Activated naive CD4-positive, alpha-beta T cell treated with anti-CD3 and anti-CD28 coated beads for 36 hours (primary cell): ENCODE measurements around the gene KISS1R. TPM values are rescaled to one million over a fixed set of nuclear protein-coding genes. Genes with fewer than 3 reads are reported as not detected.
"Not testable (repeated sequence)": the region's sequence is repeated elsewhere in the genome, so short reads cannot be mapped to it uniquely, and the experiment has no call there.

ENCODE experiments used
- CTCF ChIA-PET: fragments of 350-600 bp; sonication (Branson Sonifier 250); formaldehyde crosslinking; loops from one replicate; lab custom pipeline; 2021; ENCODE audit warnings: antibody characterized with exemption; lab: Charles Lee
- DNase-seq: peaks from one replicate; pipeline ENCODE4 v3.0.0-alpha.2; 2020
- H3K27ac Mint-ChIP-seq: one replicate; pipeline ENCODE4 v1.8.0; 2021; ENCODE audit warnings: mild to moderate bottlenecking, mixed read lengths
- H3K27me3 Mint-ChIP-seq: one replicate; pipeline ENCODE4 v1.8.0; 2021; ENCODE audit warnings: low read depth, mixed read lengths
- H3K36me3 Mint-ChIP-seq: one replicate; pipeline ENCODE4 v1.8.0; 2021; ENCODE audit warnings: low read depth, mixed read lengths
- H3K4me1 Mint-ChIP-seq: one replicate; pipeline ENCODE4 v1.8.0; 2021; ENCODE audit warnings: low read depth, mixed read lengths
- H3K4me3 Mint-ChIP-seq: one replicate; pipeline ENCODE4 v1.8.0; 2021; ENCODE audit warnings: mild to moderate bottlenecking, moderate library complexity, mixed read lengths
- H3K9me3 Mint-ChIP-seq: one replicate; pipeline ENCODE4 v1.8.0; 2021; ENCODE audit warnings: mixed read lengths
- intact Hi-C: fragments of 100-400 bp; cut with micrococcal nuclease; formaldehyde crosslinking; loops from one replicate; pipeline ENCODE4 v1.15.1; 2023
- total RNA-seq, 2 experiments: library from RNA; stranded (reverse); gene quantifications; one replicate each; pipeline ENCODE4 v1.2.3, GENCODE V29; 2021

Gene KISS1R
- total RNA-seq, 2 experiments from 2014 or later, result 5.3 to 6.6 TPM

- Mint-ChIP-seq H3K36me3 (peaks cover 13% of the 10 kb centered on the region), H3K9me3 (no peaks in the 10 kb centered on the region), H3K27me3 (no peaks in the 10 kb centered on the region), H3K4me3 (no peak overlapping the region), H3K4me1 (no peaks in the 10 kb centered on the region), H3K27ac (no peak overlapping the region)
- CTCF ChIA-PET, result no interaction called here
- no peak for DNase-seq
- intact Hi-C loops, result no loop called here
Measured at GRCh38 chr19:885536-886224, 31.5 kb upstream of the KISS1R start.

GRCh38 chr19:887072-887471, 30.1 kb upstream of the KISS1R start:
- no peak overlapping the region for H3K27ac Mint-ChIP-seq
- intact Hi-C loops, result no loop called here
- H3K4me3 Mint-ChIP-seq, result no peak overlapping the region
- peaks cover 11% of the 10 kb centered on the region for H3K36me3 Mint-ChIP-seq
- no peak for DNase-seq
- H3K4me1 Mint-ChIP-seq, result peaks cover 5% of the 10 kb centered on the region
- H3K27me3 Mint-ChIP-seq, result no peaks in the 10 kb centered on the region
- no peaks in the 10 kb centered on the region for H3K9me3 Mint-ChIP-seq
- CTCF ChIA-PET, result no interaction called here

- H3K4me1 Mint-ChIP-seq, result peaks cover 5% of the 10 kb centered on the region
- CTCF ChIA-PET, result no interaction called here
- H3K9me3 Mint-ChIP-seq, result no peaks in the 10 kb centered on the region
- intact Hi-C loops, result no loop called here
- no peak overlapping the region for H3K27ac Mint-ChIP-seq
- DNase-seq, result no peak
- H3K36me3 Mint-ChIP-seq, result peaks cover 7% of the 10 kb centered on the region
- no peak overlapping the region for H3K4me3 Mint-ChIP-seq
- no peaks in the 10 kb centered on the region for H3K27me3 Mint-ChIP-seq
Measured at GRCh38 chr19:887599-887998, 29.5 kb upstream of the KISS1R start.

- intact Hi-C loops, result no loop called here
- Mint-ChIP-seq H3K27me3 (no peaks in the 10 kb centered on the region), H3K4me3 (no peak overlapping the region), H3K4me1 (peaks cover 12% of the 10 kb centered on the region), H3K36me3 (peaks cover 8% of the 10 kb centered on the region), H3K27ac (no peak overlapping the region), H3K9me3 (no peaks in the 10 kb centered on the region)
- no peak for DNase-seq
- CTCF ChIA-PET, result no interaction called here
Measured at GRCh38 chr19:888581-889385, 28.4 kb upstream of the KISS1R start.

GRCh38 chr19:889662-890295, 27.4 kb upstream of the KISS1R start:
- no peaks in the 10 kb centered on the region for H3K27me3 Mint-ChIP-seq
- intact Hi-C loops, result no loop called here
- H3K27ac Mint-ChIP-seq, result no peak overlapping the region
- H3K36me3 Mint-ChIP-seq, result peaks cover 6% of the 10 kb centered on the region
- no peaks in the 10 kb centered on the region for H3K9me3 Mint-ChIP-seq
- CTCF ChIA-PET, result no interaction called here
- no peak for DNase-seq
- peaks cover 12% of the 10 kb centered on the region for H3K4me1 Mint-ChIP-seq
- H3K4me3 Mint-ChIP-seq, result no peak overlapping the region

GRCh38 chr19:890831-891230, 26.3 kb upstream of the KISS1R start:
- H3K36me3 Mint-ChIP-seq, result peaks cover 5% of the 10 kb centered on the region
- H3K27ac Mint-ChIP-seq, result peak overlapping the region; percentile 61
- peak overlapping the region; percentile 63 for H3K4me3 Mint-ChIP-seq
- intact Hi-C loops, result no loop called here
- no peaks in the 10 kb centered on the region for H3K27me3 Mint-ChIP-seq
- H3K4me1 Mint-ChIP-seq, result peaks cover 14% of the 10 kb centered on the region
- no peak for DNase-seq
- H3K9me3 Mint-ChIP-seq, result no peaks in the 10 kb centered on the region
- CTCF ChIA-PET, result no interaction called here

- intact Hi-C loops, CTCF ChIA-PET, H3K27me3 Mint-ChIP-seq, H3K9me3 Mint-ChIP-seq, H3K36me3 Mint-ChIP-seq, DNase-seq: not testable (repeated sequence)
- Mint-ChIP-seq H3K27ac (peak overlapping the region; percentile 79), H3K4me1 (peaks cover 14% of the 10 kb centered on the region), H3K4me3 (peak overlapping the region; percentile 78)
Measured at GRCh38 chr19:891421-892200, 25.5 kb upstream of the KISS1R start.

- CTCF ChIA-PET, result interaction anchor here (0.6 to 1.1 kb wide), 3 partner anchors 29 to 139 kb away, joined by 3 to 5 read pairs (median 3); partner anchors contain the start of gene WDR18
- intact Hi-C loops, result no loop called here
- Mint-ChIP-seq H3K36me3 (peaks cover 13% of the 10 kb centered on the region), H3K9me3 (no peaks in the 10 kb centered on the region), H3K27ac (peak overlapping the region; percentile 79), H3K4me1 (peaks cover 14% of the 10 kb centered on the region), H3K4me3 (peak overlapping the region; percentile 78), H3K27me3 (no peaks in the 10 kb centered on the region)
- DNase-seq, result peak; percentile 37
Measured at GRCh38 chr19:892243-892893, 24.8 kb upstream of the KISS1R start.

- H3K36me3 Mint-ChIP-seq, result peaks cover 15% of the 10 kb centered on the region
- DNase-seq, result peak; percentile 94
- intact Hi-C loops, result loop anchor here (1.0 kb wide), 2 partner anchors 16 to 20 kb away; partner anchors contain the start of gene R3HDM4
- peak within 1 kb of the TSS; percentile 82 for H3K4me3 Mint-ChIP-seq
- H3K27ac Mint-ChIP-seq, result peak within 1 kb of the TSS; percentile 98
- no peaks in the 10 kb centered on the region for H3K27me3 Mint-ChIP-seq
- H3K9me3 Mint-ChIP-seq, result no peaks in the 10 kb centered on the region
- peaks cover 14% of the 10 kb centered on the region for H3K4me1 Mint-ChIP-seq
- CTCF ChIA-PET, result interaction anchor here (0.6 to 1.1 kb wide), 5 partner anchors 13 to 255 kb away, joined by 3 to 5 read pairs (median 3); partner anchors contain the start of gene WDR18
Measured at GRCh38 chr19:892894-893689, 24.0 kb upstream of the KISS1R start, which contains the start of the genes MED16 and RNU6-9. MED16 (minus strand) TSS chr19:893187; CDS start chr19:891131, 2,056 bp downstream. RNU6-9 (plus strand) TSS chr19:893484.

- no peak overlapping the region for H3K27ac Mint-ChIP-seq
- CTCF ChIA-PET, result interaction anchor here (0.6 to 0.9 kb wide), 2 partner anchors 33 to 47 kb away, joined by 5 to 6 read pairs; no protein-coding TSS in a partner anchor
- intact Hi-C loops, result no loop called here
- no peak for DNase-seq
- peaks cover 15% of the 10 kb centered on the region for H3K36me3 Mint-ChIP-seq
- H3K27me3 Mint-ChIP-seq, result no peaks in the 10 kb centered on the region
- H3K4me1 Mint-ChIP-seq, result peaks cover 17% of the 10 kb centered on the region
- H3K4me3 Mint-ChIP-seq, result no peak overlapping the region
- H3K9me3 Mint-ChIP-seq, result no peaks in the 10 kb centered on the region
Measured at GRCh38 chr19:896434-896833, 20.7 kb upstream of the KISS1R start.

GRCh38 chr19:896999-897398, 20.1 kb upstream of the KISS1R start:
- CTCF ChIA-PET, result interaction anchor here (0.6 kb wide), 1 partner anchor 48 kb away, joined by 6 read pairs; no protein-coding TSS in a partner anchor
- peaks cover 18% of the 10 kb centered on the region for H3K4me1 Mint-ChIP-seq
- DNase-seq, result no peak
- H3K36me3 Mint-ChIP-seq, result peaks cover 15% of the 10 kb centered on the region
- H3K27ac Mint-ChIP-seq, result no peak overlapping the region
- intact Hi-C loops, result no loop called here
- no peak overlapping the region for H3K4me3 Mint-ChIP-seq
- no peaks in the 10 kb centered on the region for H3K27me3 Mint-ChIP-seq
- no peaks in the 10 kb centered on the region for H3K9me3 Mint-ChIP-seq
